NCI-H1048 (cell line): ENCODE measurements around the gene NUP43.
"Not testable (repeated sequence)": the region's sequence is repeated elsewhere in the genome, so short reads cannot be mapped to it uniquely, and the experiment has no call there.

Experiments
- DNase-seq: peaks from one replicate; lab custom pipeline; 2025; lab: John Stamatoyannopoulos, UW

NUP43 gene

GRCh38 chr6:149691201-149691600 is 55.1 kb downstream of the NUP43 start:
- no peak for DNase-seq

GRCh38 chr6:149686230-149686629 is 60.1 kb downstream of the NUP43 start:
- DNase-seq = no peak

DNA sequence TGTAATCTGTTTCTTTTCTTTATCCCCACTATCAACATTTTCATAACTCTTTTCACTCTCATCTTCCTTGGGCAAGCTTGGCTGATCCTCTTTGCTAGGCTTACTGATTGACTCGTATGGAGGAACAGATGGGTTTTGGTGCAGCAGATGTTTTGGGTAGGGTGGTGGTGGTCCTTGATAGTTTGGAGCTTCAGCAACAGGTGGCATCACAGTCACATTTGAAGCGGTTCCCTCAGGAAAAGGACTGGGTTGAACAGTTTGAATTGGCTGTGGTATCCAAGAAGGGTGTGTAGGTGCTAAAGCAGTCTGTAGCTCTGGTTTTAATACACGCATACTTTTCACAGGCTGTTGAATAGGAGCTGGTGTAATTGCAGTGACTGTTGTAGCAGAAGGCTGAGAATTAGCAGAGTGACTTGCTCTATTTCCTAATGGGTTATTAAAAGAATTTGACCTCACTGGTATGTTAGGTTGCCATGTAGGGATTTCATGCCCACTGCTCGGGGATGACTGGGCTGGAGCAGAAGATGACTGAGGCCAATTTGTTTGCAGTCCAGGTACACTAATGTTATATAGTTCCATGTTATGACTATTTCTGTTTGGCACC is 63.0 kb downstream of the NUP43 start:
- DNase-seq = no peak

DNA sequence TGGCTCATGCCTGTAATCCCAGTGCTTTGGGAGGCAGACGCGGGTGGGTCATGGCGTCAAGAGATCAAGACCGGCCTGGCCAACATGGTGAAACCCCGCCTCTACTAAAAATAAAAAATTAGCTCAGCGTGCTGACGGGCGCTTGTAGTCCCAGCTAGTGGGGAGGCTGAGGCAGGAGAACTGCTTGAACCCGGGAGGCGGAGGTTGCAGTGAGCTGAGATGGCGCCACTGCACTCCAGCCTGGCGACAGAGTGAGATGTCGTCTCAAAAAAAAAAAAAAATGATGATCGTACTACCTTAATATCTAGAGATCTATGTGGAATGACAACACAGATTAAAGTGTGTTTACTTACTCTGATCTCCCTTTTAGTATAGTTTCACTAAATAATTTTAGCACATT is 64.5 kb downstream of the NUP43 start:
- not testable (repeated sequence) for DNase-seq

- no peak for DNase-seq
These were observed 65.1 kb downstream of the NUP43 start for GRCh38 chr6:149681209-149681608.

DNA sequence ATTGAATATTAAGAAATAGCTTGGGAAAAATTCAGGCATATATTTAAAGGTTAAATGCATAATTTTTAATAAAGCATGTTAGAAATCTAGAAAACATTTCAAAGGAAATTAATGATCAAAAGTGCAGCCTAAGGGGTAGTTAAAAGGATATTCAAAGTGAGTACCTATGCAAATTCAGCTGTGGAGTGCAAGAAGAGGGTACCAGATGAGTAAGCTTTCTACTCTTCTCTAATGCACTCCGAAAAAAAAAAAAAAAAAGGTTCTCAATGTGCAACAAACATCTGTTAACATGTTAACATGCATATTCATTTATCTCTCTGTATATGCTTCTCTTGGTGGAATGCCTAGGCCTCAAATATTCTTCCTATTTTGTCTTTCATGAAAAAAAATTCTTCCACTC is 65.8 kb downstream of the NUP43 start:
- DNase-seq = no peak
